ENCODE measurements around the gene TLDC2. TPM values are rescaled to one million over a fixed set of nuclear protein-coding genes. Genes with fewer than 3 reads are reported as not detected.
"Not testable (repeated sequence)": the region's sequence is repeated elsewhere in the genome, so short reads cannot be mapped to it uniquely, and the experiment has no call there.

Gene TLDC2
- total RNA-seq, 1 experiment from 2014 or later: 0.25 TPM

DNA sequence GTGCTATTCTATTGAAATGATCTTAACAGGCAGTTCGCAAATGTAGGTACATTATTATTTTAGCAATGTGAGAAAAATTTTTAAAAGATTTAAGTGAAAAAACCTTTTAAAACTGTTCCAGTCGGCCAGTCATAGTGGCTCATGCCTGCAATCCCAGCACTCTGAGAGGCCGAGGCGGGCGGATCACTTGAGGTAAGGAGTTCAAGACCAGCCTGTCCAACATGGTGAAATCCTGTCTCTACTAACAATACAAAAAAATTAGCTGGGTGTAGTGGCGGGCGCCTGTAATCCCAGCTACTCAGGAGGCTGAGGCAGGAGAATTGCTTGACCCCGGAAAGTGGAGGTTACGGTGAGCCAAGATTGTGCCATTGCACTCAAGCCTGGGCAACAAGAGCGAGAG is 29.6 kb downstream of the TLDC2 start:
- not testable (repeated sequence) for DNase-seq (ENCODE audit: low spot score)

DNA sequence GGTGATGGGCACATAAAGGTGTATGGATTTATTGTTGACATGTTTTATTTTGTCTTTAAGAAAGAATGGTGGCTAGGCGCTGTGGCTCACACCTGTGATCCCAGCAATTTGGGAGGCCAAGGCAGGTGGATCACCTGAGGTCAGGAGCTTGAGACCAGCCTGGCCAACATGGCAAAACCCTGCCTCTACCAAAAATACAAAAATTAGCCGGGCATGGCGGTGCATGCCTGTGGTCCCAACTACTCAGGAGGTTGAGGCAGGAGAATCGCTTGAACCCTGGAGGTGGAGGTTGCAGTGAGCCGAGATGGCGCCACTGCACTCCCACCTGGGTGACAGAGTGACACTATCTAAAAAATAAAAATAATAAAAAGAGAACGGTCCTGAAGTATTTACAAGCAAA is 30.1 kb downstream of the TLDC2 start:
- DNase-seq (ENCODE audit: low spot score): not testable (repeated sequence)

DNA sequence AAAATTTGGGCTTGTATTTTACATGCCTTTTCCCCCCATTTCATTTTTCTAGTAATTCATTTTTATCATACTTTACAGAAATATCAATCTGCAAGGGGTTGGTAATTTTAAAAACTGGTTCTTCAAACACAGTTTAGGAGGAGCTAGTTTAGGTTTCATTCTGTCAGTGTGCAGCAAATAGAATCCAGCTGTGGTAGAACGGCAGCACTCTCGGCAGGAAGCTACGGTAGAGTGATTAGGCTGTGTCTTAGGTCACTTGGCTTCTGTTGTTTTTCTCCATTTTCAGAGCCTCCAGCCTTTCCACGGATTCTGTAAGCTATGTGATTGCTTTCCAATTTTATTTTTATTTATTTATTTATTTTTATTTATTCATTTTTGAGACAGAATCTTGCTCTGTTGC is 32.7 kb downstream of the TLDC2 start:
- no peak for DNase-seq (ENCODE audit: low spot score)

DNA sequence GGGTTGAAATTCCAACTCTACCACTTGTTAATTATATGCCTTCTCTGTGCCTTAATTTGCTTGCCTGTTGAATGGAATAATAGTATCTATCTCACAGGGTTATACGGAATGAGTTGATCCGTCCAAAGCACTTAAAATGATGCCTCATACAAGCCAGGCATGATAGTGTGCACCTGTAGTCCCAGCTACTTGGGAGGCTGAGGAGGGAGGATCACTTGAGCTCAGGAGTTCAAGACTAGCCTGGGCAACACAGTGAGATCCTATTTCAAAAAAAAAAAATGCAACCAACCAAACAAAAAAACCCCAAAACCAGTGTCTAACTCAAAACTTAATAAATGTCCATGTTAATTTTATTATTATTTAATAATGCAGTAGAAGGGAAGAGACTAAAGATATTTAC is 40.3 kb downstream of the TLDC2 start:
- no peak for DNase-seq (ENCODE audit: low spot score)

DNA sequence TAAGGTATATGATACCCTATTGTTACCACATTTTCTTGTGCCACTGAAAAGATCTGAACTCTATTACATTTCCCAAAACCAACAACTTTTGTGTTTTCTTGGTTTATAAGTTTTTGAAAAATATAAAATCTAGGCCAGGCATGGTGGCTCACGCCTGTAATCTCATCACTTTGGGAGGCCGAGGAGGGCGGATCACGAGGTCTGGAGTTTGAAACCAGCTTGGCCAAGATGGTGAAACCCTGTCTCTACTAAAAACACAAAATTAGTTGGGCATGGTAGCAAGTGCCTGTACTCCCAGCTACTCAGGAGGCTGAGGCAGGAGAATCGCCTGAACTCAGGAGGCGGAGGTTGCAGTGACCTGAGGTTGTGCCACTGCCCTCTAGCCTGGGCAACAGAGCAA is 41.3 kb downstream of the TLDC2 start:
- no peak for DNase-seq (ENCODE audit: low spot score)

DNA sequence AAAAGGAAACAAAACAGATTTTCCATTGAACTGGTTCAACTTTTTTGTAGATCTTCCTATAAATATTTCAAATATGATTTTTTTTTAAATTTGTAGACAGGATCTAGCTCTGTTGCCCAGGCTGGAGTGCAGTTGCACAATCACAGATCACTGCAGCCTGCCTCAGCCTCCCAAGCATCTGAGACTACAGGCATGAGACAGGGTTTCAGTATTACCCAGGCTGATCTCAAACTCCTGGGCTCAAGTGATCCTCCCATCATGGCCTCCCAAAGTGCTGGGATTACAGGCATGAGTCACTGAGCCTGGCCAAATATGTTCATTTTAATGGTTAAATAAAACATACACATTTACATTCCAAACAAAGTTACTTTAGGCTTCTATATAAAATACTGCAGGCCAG is 42.0 kb downstream of the TLDC2 start:
- no peak for DNase-seq (ENCODE audit: low spot score)

DNA sequence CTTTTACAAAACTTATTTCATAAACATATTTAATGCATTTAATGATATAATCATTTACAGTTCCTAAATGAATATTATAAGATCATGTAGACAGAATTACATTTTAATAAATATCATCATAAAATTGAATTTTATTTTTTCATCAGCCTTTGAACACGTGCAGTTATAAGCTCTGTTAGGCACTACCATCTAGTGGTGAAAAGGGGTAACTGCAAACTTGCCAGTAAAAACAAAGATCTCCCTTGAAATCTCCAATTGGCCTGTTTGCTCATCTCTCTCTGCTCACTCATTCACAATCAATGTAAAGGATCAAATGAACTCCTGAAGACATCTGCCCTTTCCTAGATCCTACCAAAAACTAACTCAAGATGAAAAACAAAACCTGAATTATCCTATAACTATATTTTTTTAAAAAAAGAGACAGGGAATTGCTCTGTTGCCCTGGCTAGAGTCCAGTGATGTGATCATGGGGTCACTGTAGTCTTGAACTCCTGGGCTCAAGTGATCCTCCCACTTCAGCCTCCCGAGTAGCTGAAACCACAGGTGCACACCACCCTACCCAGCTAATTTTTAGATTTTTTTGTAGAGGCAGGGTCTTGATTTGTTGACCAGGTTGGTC is 43.9 kb downstream of the TLDC2 start:
- peak; percentile 86 for DNase-seq (ENCODE audit: low spot score)

DNA sequence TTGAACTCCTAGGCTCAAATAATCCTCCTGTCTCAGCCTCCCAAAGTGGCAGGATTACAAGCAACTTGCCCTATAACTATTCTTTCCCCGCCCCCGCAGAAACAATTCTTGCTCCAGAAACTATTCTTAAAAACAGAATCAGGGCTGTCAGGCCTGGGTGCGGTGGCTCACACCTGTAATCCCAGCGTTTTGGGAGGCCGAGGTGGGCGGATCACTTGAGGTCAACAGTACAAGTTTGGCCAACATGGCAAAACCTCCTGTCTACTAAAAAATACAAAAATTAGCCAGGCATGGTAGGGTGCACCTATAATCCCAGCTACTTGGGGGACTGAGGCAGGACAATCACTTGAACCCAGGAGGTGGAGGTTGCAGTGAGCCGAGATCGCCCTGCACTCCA is 44.4 kb downstream of the TLDC2 start:
- no peak for DNase-seq (ENCODE audit: low spot score)

DNA sequence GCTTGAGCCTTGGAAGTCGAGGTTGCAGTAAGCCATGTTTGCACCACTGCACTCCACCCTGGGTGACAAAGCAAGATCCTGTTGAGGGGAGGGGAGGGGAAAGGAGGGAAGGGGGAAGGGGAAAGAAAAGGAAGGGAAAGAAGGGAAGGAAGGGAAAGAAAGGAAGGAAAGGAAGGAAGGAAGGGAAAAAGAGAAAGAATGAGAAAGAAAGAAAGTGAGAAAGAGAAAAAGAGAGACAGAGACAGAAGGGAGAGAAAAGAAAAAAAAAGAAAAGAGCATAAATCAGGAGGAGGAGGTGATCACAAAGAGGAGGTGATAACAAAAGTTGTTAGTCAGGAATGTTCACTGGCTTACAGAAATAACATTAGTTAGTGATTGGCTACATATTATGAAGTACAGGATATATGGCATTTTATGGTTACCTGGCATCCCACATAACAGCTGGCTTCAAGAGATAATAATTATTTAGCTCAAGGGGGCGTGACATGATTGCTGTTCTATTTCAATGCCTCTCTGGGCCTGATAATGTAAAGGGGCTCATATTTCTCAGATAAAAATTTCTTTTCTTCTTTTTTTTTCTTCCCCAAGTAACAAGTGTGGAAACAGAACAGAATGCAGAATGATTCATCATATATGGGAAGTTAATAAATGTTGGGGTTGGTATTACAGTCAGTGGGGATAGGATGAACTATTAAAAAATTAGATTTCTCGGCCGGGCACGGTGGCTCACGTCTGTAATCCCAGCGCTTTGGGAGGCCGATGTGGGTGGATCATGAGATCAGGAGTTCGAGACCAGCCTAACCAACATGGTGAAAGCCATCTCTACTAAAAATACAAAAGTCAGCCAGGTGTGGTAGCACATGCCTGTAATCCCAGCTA is 48.5 kb downstream of the TLDC2 start:
- DNase-seq (ENCODE audit: low spot score): peak; percentile 25

DNA sequence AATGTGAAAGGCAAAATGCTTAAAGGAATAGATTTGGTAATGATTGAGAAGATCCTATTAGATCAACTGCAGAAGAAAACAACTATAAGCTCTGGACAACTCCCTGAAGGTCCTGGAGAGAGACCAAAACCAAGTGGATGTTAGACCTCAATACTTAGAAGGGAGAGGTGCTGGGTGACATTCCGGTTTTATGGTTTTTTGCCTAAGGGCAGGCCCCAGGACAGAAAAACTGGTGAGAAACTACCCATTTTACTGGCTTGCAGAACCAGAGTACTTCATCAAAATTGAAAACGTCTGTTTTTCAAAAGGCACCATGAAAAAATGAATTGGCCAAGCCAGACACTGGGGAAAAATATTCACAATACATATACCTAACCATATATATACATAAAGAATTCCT is 49.3 kb downstream of the TLDC2 start:
- DNase-seq (ENCODE audit: low spot score): no peak

DNA sequence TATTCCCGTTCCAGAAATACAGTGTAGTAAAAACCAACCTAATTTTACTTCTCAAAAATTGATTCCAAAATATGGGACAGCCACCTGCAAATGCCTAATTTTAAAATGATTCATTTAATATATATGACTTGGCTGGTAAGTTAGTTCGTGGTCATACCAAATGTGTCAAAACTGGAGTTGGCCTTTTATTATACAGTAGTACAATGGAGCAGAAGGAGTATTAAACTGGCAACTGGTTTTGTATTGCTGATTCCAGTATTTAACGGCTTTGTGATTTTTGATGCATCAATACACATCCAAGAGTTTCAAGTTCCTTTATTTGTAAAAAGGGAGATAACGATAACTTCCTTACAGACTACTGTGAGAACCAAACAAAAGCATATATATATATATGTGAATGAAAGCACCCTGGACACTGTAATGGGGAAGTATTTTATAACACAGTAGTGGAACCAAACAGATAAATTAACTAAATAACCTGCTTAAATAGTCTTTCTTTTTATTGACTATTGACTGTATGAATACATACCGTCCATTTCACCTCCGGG is 50.8 kb downstream of the TLDC2 start:
- DNase-seq (ENCODE audit: low spot score): no peak

DNA sequence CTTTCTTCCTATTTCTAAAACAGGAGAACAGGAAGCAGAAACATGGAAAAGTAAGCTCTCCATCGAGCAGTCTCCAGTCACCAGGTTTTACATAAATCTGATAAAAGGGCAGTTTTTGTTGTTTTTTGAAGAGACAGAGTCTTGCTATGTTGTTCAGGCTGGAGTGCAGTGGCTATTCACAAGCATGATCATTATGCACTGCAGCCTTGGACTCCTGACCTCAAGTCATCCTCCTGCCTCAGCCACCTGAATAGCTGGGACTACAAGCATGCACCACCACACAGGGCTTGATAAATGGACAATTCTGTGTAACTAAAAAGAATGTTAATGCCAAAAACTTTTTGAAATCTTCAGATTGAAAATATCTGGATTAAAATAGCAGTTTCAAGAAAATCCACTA is 51.8 kb downstream of the TLDC2 start:
- DNase-seq (ENCODE audit: low spot score): no peak

DNA sequence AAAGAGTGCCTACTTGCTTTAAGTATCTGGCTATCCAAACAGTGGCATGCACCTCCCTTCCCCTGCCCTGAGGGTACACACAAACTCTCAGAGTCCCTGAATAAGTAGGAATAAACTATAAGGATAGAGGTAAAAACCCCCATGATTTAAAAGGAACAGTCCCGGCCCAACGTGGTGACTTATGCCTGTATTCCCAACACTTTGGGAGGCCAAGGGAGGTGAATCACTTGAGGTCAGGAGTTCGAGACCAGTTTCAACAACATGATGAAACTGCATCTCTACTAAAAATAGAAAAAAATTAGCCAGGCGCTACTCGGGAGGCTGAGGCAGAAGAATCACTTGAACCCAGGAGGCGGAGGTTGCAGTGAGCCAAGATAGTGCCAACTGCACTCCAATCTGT is 53.4 kb downstream of the TLDC2 start:
- DNase-seq (ENCODE audit: low spot score): no peak

DNA sequence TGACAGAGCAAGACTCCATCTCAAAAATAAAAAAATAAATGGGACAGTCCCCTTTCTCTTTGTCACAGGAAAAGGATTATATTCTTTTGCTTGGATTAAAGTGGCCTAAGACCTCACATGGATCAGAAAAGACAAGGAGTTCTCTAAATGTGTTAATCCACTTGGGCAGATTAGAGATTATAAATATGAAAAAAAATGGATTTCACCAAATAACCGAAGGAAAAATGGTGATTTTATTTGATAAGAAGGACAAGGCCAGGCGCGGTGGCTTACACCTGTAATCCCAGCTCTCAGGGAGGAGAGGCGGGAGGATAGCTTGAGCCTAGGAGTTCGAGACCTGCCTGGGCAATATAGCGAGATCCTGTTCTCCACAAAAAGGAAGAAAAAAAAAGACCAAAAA is 53.8 kb downstream of the TLDC2 start:
- DNase-seq (ENCODE audit: low spot score): no peak

DNA sequence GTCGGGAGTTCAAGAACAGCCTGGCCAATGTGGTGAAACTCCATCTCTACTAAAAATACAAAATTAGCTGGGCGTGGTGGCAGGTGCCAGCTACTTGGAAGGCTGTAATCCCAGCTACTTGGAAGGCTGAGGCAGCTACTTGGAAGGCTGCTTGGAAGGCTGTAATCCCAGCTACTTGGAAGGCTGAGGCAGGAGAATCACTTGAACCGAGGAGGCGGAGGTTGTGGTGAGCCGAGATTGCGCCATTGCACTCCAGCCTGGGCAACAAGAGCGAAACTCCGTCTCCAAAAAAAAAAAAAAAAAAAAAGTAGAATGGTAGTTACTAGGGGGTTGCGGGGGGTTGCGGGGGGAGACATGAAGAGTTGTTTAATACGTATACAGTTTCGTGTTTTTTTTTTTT is 56.1 kb downstream of the TLDC2 start:
- not testable (repeated sequence) for DNase-seq (ENCODE audit: low spot score)

DNA sequence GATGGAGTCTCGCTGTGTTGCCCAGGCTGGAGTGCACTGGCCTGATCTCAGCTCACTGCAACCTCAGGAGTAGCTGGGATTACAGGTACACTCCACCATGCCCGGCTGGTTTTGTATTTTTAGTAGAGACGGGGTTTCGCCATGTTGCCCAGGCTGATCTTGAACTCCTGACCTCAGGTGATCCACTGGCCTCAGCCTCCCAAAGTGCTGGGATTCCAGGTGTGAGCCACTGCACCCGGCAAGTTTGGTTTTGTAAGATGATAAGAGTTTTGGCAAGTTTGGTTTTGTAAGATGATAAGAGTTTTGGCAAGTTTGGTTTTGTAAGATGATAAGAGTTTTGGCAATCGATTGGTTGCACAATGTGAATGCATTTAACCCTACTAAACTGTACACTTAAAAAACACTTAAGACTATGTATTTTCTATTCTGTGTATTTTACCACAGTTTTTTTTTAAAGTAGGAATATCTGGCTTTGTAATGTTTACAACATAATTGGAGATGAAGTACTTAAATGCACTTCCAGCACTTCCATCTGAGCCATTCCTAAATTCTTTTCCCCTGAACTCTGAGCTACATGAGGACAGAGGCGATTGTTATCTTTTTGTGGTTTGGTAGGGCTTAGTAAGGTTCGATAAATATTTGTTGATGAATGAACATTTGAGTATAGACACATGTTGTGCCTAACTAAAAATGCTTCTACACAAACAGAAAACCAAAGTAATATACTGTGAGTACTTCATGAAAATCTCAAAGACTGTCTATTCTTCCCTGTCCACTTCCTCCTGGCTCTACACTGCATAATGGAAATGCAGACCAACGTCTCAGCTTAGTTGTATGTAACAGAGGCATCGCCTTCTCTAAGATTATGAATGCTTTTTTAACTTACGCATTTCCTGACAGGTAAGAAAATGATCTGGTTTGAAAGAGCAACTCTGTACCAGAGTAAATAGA is 56.8 kb downstream of the TLDC2 start:
- no peak for DNase-seq (ENCODE audit: low spot score)

DNA sequence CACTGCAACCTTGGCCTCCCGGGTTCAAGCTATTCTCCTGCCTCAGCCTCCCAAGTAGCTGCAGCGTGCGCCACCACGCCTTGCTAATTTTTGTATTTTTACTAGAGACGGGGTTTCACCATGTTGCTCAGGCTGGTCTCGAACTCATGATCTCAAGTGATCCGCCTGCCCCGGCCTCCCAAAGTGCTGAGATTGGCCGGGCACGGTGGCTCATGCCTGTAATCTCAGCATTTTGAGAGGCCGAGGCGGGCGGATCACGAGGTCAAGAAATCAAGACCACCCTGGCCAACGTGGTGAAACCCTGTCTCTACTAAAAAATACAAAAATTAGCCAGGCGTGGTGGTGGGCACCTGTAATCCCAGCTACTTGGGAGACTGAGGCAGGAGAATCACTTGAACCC is 57.6 kb downstream of the TLDC2 start:
- not testable (repeated sequence) for DNase-seq (ENCODE audit: low spot score)

DNA sequence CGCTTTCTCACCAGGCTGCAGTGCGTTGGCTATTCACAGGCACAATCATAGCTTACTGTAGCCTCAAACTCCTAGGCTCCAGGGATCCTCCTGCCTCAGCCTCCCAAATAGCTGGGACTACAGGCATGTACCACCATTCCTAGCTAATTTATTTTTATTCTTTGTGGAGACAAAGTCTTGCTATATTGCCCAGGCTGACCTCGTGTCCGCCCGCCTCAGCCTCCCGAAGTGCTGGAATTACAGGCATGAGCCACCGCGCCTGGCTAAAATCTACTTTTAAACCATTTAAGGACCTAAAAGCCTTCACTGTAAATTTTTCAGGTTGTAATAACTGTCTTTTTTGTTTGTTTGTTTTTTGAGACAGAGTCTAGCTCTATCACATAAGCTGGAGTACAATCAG is 60.4 kb downstream of the TLDC2 start:
- no peak for DNase-seq (ENCODE audit: low spot score)

DNA sequence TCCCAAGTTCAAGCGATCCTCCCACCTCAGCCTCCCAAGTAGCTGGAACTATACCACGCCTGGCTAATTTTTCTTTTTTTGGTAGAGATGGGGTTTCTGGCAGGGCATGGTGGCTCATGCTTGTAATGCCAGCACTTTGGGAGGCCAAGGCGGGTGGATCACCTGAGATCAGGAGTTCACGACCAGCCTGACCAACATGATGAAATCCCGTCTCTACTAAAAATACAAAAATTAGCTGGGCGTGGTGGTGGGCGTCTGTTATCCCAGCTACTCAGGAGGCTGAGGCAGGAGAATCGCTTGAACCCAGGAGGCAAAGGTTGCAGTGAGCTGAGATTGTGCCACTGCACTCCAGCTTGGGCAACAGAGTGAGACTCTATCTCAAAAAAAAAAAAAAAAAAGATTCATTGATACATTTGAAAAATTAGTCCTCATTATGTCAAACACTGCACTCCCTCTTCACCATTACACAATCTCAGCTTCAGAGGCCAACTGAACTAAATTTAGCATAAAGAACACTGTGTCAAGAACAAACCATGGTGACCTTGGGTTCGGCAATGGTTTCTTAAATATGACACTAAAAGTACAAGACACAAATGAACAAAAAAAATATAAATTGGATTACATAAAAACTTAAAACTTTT is 60.9 kb downstream of the TLDC2 start:
- not testable (repeated sequence) for DNase-seq (ENCODE audit: low spot score)

DNA sequence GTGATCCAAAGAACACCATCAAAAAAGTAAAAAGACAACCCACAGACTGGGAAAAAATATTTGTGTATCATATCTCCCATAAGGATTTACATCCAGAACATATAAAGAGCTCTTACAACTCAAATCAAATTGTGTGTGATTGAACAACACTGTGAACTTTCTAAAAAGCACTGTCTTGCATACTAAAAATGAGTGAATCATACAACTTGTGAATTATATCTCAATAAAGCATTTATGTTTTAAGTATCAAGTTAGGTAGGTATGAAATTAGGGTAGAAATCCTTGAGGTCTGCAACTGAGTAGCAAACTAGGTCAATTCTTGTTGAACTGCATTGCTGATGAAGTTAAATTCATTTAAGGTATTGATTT is 61.4 kb downstream of the TLDC2 start:
- DNase-seq (ENCODE audit: low spot score): no peak

DNA sequence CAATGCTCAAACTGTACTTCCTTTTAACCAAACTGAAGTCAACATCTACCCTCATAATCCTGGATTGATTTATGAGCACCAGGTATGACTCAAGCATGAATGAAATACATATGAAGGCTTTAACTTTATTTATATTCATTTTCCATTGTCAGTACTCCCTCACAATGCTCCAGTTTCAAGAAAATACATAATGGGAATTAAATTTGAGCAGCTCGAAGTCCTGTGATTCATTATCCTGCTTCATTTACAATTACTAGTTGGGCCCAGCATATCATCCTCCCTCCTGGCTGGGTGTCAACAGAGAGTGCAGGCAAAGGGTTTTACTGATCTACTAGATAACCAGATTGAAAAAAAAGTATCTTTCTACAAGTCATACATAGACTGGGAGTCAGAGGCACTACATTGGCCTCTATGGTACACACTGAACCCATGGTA is 65.5 kb downstream of the TLDC2 start:
- DNase-seq (ENCODE audit: low spot score): peak; percentile 36
